ENCODE data around the gene PRR11.

DNA sequence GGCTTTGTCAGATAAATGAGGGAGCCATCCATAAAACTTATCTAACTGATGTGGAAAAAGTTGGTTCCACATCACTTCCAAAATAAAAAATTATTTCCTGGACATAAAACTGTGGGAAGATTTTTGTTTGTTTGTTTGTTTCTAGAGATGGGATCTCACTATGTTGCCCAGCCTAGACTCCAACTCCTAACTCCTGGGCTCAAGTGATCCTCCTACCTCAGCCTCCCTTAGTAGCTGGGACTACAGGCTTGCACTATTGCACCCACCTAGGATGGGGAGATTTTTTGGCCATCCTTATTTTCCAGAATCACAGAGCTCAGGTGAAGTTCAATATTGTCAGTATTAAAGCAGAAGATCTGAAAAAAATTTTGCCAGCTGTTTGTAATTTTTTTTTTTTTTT, 30.5 kb downstream of the PRR11 start:
- TF ChIP-seq CTCF (IDR thresholded peaks at IDR 0.05), result no peak
- no peak for TF ChIP-seq POLR2A (IDR thresholded peaks at IDR 0.05)

Measured in body of pancreas (tissue), 4 donors.